ENCODE results near the gene PIM3.

The PIM3 gene

GRCh38 chr22:49960159-49961004 lies at the start of gene PIM3:
Gene PIM3, plus strand, starts transcription at chr22:49960772. Its CDS starts 176 bp downstream, at chr22:49960948.
- peak; percentile 95 for DNase-seq

GRCh38 chr22:49911881-49912625 lies 48.5 kb upstream of the PIM3 start:
- DNase-seq = no peak

- no peak for DNase-seq
Measured at GRCh38 chr22:49913026-49913425, 47.5 kb upstream of the PIM3 start.

GRCh38 chr22:49913446-49913845 lies 47.1 kb upstream of the PIM3 start:
- no peak for DNase-seq

- DNase-seq = no peak
Measured at GRCh38 chr22:49914256-49914655, 46.3 kb upstream of the PIM3 start.

GRCh38 chr22:49915610-49916009 lies 45.0 kb upstream of the PIM3 start:
- no peak for DNase-seq

- no peak for DNase-seq
Measured at GRCh38 chr22:49916831-49917230, 43.7 kb upstream of the PIM3 start.

GRCh38 chr22:49917974-49918910 lies 42.3 kb upstream of the PIM3 start, which contains the start of the genes ALG12 and CRELD2:
Gene ALG12, minus strand, starts transcription at chr22:49918438. Its CDS starts 4,673 bp downstream, at chr22:49913765.
Gene CRELD2, plus strand, starts transcription at chr22:49918634. Its CDS starts 136 bp downstream, at chr22:49918770.
- peak; percentile 97 for DNase-seq

- DNase-seq = no peak
Measured at GRCh38 chr22:49918911-49919881, 41.4 kb upstream of the PIM3 start.

- no peak for DNase-seq
Measured at GRCh38 chr22:49920859-49921258, 39.7 kb upstream of the PIM3 start.

GRCh38 chr22:49921508-49922278 lies 38.9 kb upstream of the PIM3 start:
- DNase-seq = no peak

- no peak for DNase-seq
Measured at GRCh38 chr22:49922484-49922883, 38.1 kb upstream of the PIM3 start.

- DNase-seq = no peak
Measured at GRCh38 chr22:49922926-49923325, 37.6 kb upstream of the PIM3 start.

- DNase-seq = no peak
Measured at GRCh38 chr22:49923445-49923844, 37.1 kb upstream of the PIM3 start.

GRCh38 chr22:49924113-49924833 lies 36.3 kb upstream of the PIM3 start:
- no peak for DNase-seq

- DNase-seq = no peak
Measured at GRCh38 chr22:49925525-49926128, 34.9 kb upstream of the PIM3 start.

GRCh38 chr22:49926916-49927315 lies 33.7 kb upstream of the PIM3 start:
- no peak for DNase-seq

- DNase-seq = no peak
Measured at GRCh38 chr22:49927483-49928184, 32.9 kb upstream of the PIM3 start.

GRCh38 chr22:49928185-49928495 lies 32.4 kb upstream of the PIM3 start:
- no peak for DNase-seq
